ENCODE data around the gene SIX3. TPM values are rescaled to one million over a fixed set of nuclear protein-coding genes. Genes with fewer than 3 reads are reported as not detected.

SIX3 gene
- total RNA-seq, 1 donor from 2014 or later: not detected

DNA sequence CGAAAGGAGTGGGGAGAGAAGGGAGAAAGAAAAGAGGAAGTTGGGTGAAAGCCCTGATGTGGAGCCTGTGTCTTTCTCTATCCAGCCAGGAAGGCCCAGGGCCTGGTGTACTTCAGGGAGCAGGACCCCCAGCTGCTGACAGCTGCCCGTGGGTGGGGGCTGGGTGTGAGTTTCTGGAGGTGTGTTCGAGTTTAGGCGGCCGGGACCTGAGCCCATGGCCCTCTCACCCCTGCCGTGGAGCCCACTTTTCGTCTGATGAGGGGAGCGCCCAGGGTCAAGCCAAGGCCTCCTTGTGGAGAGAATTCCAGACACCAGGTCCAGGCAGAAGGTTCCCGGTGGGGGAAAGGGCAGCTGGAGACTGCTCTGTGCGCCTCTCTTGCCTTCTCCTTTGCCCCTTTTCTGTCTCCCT lies 2.2 kb downstream of the SIX3 start:
- peaks cover 89% of the 10 kb centered on the region for H3K27me3 ChIP-seq
- TF ChIP-seq, protein P1, sequence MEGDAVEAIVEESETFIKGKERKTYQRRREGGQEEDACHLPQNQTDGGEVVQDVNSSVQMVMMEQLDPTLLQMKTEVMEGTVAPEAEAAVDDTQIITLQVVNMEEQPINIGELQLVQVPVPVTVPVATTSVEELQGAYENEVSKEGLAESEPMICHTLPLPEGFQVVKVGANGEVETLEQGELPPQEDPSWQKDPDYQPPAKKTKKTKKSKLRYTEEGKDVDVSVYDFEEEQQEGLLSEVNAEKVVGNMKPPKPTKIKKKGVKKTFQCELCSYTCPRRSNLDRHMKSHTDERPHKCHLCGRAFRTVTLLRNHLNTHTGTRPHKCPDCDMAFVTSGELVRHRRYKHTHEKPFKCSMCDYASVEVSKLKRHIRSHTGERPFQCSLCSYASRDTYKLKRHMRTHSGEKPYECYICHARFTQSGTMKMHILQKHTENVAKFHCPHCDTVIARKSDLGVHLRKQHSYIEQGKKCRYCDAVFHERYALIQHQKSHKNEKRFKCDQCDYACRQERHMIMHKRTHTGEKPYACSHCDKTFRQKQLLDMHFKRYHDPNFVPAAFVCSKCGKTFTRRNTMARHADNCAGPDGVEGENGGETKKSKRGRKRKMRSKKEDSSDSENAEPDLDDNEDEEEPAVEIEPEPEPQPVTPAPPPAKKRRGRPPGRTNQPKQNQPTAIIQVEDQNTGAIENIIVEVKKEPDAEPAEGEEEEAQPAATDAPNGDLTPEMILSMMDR (IDR thresholded peaks at IDR 0.05): no peak
- no peaks in the 10 kb centered on the region for H3K36me3 ChIP-seq
- no peak overlapping the region for H3K4me3 ChIP-seq
- intact Hi-C loops (cut with DNase I): no loop called here
- peaks cover 24% of the 10 kb centered on the region for H3K4me1 ChIP-seq
- ATAC-seq (no peak), DNase-seq (no peak)
- no peaks in the 10 kb centered on the region for H3K9me3 ChIP-seq
- H3K27ac ChIP-seq: no peak overlapping the region

DNA sequence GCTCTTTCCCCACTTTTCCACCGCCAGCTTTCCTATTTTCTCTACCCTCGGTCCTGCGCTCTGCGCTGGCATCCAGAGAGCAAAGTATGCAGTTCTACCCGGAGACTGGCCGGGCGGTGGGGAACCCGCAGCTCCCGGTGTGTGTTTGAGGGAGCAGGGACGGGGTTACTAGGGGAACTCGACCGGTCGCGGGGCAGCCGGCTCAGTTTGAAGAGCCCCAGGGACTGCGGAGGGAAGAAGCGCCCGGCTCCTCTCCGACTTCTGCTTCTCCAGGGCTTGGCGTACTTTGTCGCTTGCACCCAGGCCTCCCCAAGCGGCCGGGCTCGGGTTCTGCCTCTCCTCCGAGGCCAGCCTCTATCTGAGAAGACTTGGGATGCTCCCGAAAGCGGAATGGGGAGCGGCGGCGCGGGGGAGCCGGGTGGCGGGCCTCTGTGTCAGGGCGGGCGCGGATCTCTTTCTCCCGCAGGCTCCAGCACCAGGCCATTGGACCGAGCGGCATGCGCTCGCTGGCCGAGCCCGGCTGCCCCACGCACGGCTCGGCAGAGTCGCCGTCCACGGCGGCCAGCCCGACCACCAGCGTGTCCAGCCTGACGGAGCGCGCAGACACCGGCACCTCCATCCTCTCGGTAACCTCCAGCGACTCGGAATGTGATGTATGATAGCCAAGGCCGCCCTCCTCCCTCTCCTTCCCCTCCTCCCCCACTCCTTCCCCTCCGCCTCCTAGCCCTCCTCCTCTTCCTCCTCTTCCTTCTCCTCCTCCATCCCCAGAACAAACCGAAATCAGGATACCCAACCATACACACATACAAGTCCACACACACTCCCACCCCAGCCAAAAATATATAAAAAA lies 2.8 kb downstream of the SIX3 start:
- no peak overlapping the region for H3K4me3 ChIP-seq
- H3K27me3 ChIP-seq: peaks cover 90% of the 10 kb centered on the region
- H3K36me3 ChIP-seq: no peaks in the 10 kb centered on the region

DNA sequence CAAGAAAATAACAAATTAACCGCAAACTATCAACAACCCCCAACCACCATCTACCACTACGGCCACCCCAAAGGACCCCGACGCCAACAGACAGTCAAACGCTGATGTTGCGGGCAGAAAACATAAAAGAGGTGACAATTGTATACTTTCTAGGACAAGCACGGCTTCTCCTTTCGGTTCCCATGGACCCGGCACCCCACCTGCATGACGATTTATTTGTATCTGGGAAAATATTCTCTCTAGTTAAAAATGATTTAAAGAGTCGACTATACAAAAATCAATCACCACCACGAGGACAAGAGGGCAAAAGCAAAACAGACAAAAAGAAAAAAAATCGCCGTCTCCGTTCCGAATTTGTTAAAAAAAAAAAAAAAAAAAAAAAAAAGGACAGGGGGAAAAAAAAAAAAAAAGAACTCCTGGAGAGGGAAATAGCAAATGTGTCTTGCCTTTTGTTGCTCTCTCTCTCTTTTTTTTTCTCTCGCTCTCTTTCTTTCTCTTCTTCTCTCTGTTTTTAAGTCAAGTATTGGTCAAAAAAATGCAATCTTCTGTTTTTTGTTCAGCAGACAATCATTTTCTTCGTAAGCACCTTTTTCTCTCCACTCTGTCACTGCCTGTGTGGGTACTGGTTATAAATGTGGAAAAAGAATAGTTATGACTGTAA lies 3.6 kb downstream of the SIX3 start:
- Histone ChIP-seq H3K4me1 (peaks cover 20% of the 10 kb centered on the region), H3K4me3 (no peak overlapping the region), H3K27ac (no peak overlapping the region), H3K36me3 (no peaks in the 10 kb centered on the region), H3K9me3 (no peaks in the 10 kb centered on the region), H3K27me3 (peaks cover 89% of the 10 kb centered on the region)
- TF ChIP-seq, protein P1 (IDR thresholded peaks at IDR 0.05): no peak
- intact Hi-C loops (cut with DNase I): no loop called here
- ATAC-seq (no peak), DNase-seq (no peak)

More for the DNA sequence above, 2.8 kb downstream of the SIX3 start:
- intact Hi-C loops (cut with DNase I): no loop called here
- DNase-seq (no peak), ATAC-seq (no peak)
- H3K27ac ChIP-seq: no peak overlapping the region
- H3K9me3 ChIP-seq: no peaks in the 10 kb centered on the region
- TF ChIP-seq, protein P1 (IDR thresholded peaks at IDR 0.05): no peak
- H3K4me1 ChIP-seq: peaks cover 20% of the 10 kb centered on the region

DNA sequence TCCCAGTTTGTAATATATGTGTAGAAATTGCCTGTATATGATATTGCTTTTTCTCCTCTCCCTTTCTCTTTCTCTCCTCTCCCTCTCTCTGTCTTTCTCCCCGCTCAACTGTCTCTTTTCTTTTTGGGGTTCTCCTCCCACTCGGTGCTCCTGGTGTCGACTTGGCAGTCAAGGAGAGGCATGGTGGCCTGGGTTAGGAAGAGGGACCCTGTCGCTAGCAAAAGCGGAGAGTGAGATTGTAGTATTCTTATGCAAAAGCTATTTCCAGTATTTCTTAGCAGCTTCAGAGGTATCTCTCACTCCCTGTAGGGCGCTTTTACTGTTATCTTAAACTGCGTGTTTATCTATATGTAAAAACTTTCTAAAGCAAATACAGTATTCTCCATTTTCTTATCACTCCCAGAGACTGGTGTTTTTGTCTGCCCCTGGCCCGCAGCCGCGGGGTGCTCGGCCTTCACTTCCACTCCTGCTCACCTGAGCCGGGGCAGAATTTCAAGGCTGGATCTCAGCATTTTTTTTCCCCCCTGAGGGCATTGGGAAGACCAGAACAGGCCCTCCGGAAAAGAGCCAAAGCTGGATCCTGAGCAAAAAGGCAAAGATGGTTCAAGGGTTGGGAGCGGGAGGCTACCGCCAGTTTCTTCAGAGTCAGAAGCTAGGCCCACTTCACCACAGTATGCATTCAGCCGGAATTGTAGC lies 4.3 kb downstream of the SIX3 start:
- no peak overlapping the region for H3K27ac ChIP-seq
- ATAC-seq: no peak
- peaks cover 86% of the 10 kb centered on the region for H3K27me3 ChIP-seq
- H3K4me3 ChIP-seq: no peak overlapping the region
- intact Hi-C loops (cut with DNase I): no loop called here
- TF ChIP-seq, protein P1 (IDR thresholded peaks at IDR 0.05): no peak
- H3K4me1 ChIP-seq: peaks cover 20% of the 10 kb centered on the region
- no peaks in the 10 kb centered on the region for H3K9me3 ChIP-seq
- no peaks in the 10 kb centered on the region for H3K36me3 ChIP-seq
- DNase-seq: no peak

DNA sequence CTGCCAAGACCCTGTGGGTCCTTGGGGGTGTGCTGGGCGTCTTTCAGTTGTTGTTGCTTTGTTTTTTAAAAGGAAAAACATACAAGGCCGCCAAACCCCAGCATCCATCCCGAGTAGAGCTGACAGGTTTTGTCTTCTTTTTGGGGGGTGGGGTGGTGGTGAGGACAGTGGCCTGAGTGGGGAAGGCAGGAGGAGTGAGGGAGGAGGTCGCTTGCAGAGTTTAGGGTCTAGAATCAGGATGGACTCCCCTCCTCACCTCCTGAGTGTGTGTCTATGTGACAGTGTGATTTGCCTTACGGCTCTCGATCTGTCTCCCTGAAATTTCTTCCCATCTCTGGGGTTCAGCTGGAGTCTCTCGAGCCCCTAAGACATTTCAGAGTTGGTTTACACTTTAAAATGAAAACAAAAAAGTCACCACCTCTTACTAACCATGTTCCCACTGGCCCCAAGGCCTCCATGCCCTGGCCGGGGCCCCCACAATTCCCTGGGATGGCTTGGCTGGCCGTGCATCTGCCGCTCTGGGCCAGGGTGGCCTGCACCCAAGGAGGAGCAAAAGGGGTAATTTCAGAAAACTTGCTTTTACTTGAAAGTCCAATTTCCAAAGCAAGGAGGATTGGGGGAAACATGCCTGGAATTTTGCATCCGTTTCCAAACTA lies 5.0 kb downstream of the SIX3 start:
- H3K36me3 ChIP-seq: no peaks in the 10 kb centered on the region
- no peak overlapping the region for H3K27ac ChIP-seq
- H3K4me3 ChIP-seq: no peak overlapping the region
- no peak for DNase-seq
- H3K9me3 ChIP-seq: no peaks in the 10 kb centered on the region
- TF ChIP-seq, protein P1 (IDR thresholded peaks at IDR 0.05): no peak
- peaks cover 80% of the 10 kb centered on the region for H3K27me3 ChIP-seq
- H3K4me1 ChIP-seq: peaks cover 14% of the 10 kb centered on the region
- intact Hi-C loops (cut with DNase I): no loop called here
- ATAC-seq: no peak

All from upper lobe of right lung (tissue), 1 donor.